SK-N-SH (cell line): ENCODE data around the gene TRIM3. TPM values are rescaled to one million over a fixed set of nuclear protein-coding genes. Genes with fewer than 3 reads are reported as not detected.

Source experiments
- CTCF ChIA-PET: fragments of 300-600, 350-600 bp; formaldehyde crosslinking; extraction: SDS; loops from one replicate; lab custom pipeline; 2021; lab: Yijun Ruan, JAX
- POLR2A ChIA-PET: fragments of 350-600 bp; sonication (Branson Sonifier 250); formaldehyde crosslinking; extraction: SDS; loops from one replicate; lab custom pipeline; 2020; ENCODE audit warnings: antibody characterized with exemption, inconsistent platforms; lab: Yijun Ruan, JAX
- DNase-seq: peaks from one replicate; pipeline ENCODE4 v3.0.0; 2012
- H2AFZ ChIP-seq: fragments of 200-600 bp; sonication (generic); 2 replicates; pipeline ENCODE4 v1.8.1; 2016; ENCODE audit warnings: antibody characterized with exemption, mild to moderate bottlenecking, low read depth
- H3F3A ChIP-seq: fragments of 200-600 bp; sonication (generic); replicated peaks from 2 replicates; pipeline ENCODE3; 2016; ENCODE audit warnings: antibody characterized with exemption, mild to moderate bottlenecking; ENCODE audit not compliant: insufficient read depth
- H3K27ac ChIP-seq, 2 experiments: fragments of 200-500 bp in 1 of 2; fragments of 200-600 bp in 1 of 2; sonication (Bioruptor generic) in 1 of 2; sonication (generic), shearing (Covaris generic) in 1 of 2; 2 replicates each; pipeline versions ENCODE4 v1.5.1 to v1.6.1; 2014 to 2016; ENCODE audit warnings: low read depth in 2 of 2, inconsistent platforms in 1 of 2, low read length in 1 of 2, mild to moderate bottlenecking in 1 of 2, mixed read lengths in 1 of 2
- H3K27me3 ChIP-seq: fragments of 200-600 bp; sonication (generic), shearing (Covaris generic); 2 replicates; pipeline ENCODE4 v1.6.1; 2016; ENCODE audit warnings: mixed run types; ENCODE audit not compliant: insufficient read depth
- H3K36me3 ChIP-seq, 2 experiments: fragments of 200-500 bp in 1 of 2; fragments of 200-600 bp in 1 of 2; sonication (Bioruptor generic) in 1 of 2; sonication (generic) in 1 of 2; replicated peaks in 1 of 2; 2 replicates each; pipeline versions ENCODE3 to v1.5.1; 2014 to 2016; ENCODE audit warnings: low read length in 1 of 2, mild to moderate bottlenecking in 1 of 2; ENCODE audit not compliant: insufficient read depth in 2 of 2, control insufficient read depth in 1 of 2
- H3K4me1 ChIP-seq, 2 experiments: fragments of 200-500 bp in 1 of 2; fragments of 200-600 bp in 1 of 2; sonication (Bioruptor generic) in 1 of 2; sonication (generic), shearing (Covaris generic) in 1 of 2; 2 replicates each; pipeline versions ENCODE4 v1.5.1 to v1.6.1; 2014 to 2016; ENCODE audit warnings: low read depth in 1 of 2, low read length in 1 of 2, mixed run types in 1 of 2; ENCODE audit not compliant: insufficient read depth in 2 of 2, control insufficient read depth in 1 of 2
- H3K4me2 ChIP-seq: fragments of 200-600 bp; sonication (generic), shearing (Covaris generic); 2 replicates; pipeline ENCODE4 v1.6.1; 2017; ENCODE audit warnings: mixed run types
- H3K4me3 ChIP-seq, 2 experiments: fragments of 200-500 bp in 1 of 2; fragments of 200-600 bp in 1 of 2; sonication (Bioruptor generic) in 1 of 2; sonication (generic), shearing (Covaris generic) in 1 of 2; 2 replicates each; pipeline versions ENCODE4 v1.5.1 to v1.8.1; 2014 to 2016; ENCODE audit warnings: low read depth in 2 of 2, inconsistent platforms in 1 of 2, low read length in 1 of 2, mild to moderate bottlenecking in 1 of 2, mixed read lengths in 1 of 2, moderate library complexity in 1 of 2
- H3K79me2 ChIP-seq: fragments of 200-600 bp; sonication (generic); 2 replicates; pipeline ENCODE4 v1.8.1; 2017; ENCODE audit warnings: mild to moderate bottlenecking; ENCODE audit not compliant: insufficient read depth
- H3K9ac ChIP-seq: fragments of 200-600 bp; sonication (generic); 2 replicates; pipeline ENCODE4 v1.6.1; 2017; ENCODE audit warnings: mixed run types
- H3K9me2 ChIP-seq: fragments of 200-600 bp; sonication (generic); 2 replicates; pipeline ENCODE4 v1.6.1; 2017; ENCODE audit warnings: mixed run types
- H3K9me3 ChIP-seq: fragments of 200-600 bp; sonication (generic); 2 replicates; pipeline ENCODE4 v1.6.1; 2017; ENCODE audit warnings: mixed run types, mild to moderate bottlenecking, moderate library complexity
- H4K20me1 ChIP-seq: fragments of 200-600 bp; sonication (generic); 2 replicates; pipeline ENCODE4 v1.6.1; 2017; ENCODE audit warnings: mild to moderate bottlenecking, mixed run types; ENCODE audit not compliant: insufficient read depth
- CHD2 ChIP-seq: fragments of 150-350 bp; IDR thresholded peaks from 2 replicates; pipeline ENCODE4 v1.6.1; 2018; ENCODE audit warnings: low read length; ENCODE audit not compliant: partially characterized antibody
- EZH2phosphoT487 ChIP-seq: fragments of 200-600 bp; sonication (generic); IDR thresholded peaks from 2 replicates; pipeline ENCODE4 v1.6.1; 2017; ENCODE audit warnings: low read depth, mixed run types, mild to moderate bottlenecking, antibody characterized with exemption, moderate library complexity, borderline replicate concordance
- FOXM1 ChIP-seq: IDR thresholded peaks from 2 replicates; pipeline ENCODE4 v1.4.0; 2012; ENCODE audit warnings: low read depth, mild to moderate bottlenecking
- GABPA ChIP-seq: IDR thresholded peaks from 2 replicates; pipeline ENCODE4 v1.4.0; 2012; ENCODE audit warnings: low read depth, mild to moderate bottlenecking
- JUND ChIP-seq: IDR thresholded peaks from 2 replicates; pipeline ENCODE4 v1.4.0; 2012
- RAD21 ChIP-seq: IDR thresholded peaks from 2 replicates; pipeline ENCODE4 v1.6.1; 2012; ENCODE audit warnings: mild to moderate bottlenecking, low read length
- RXRA ChIP-seq: IDR thresholded peaks from 2 replicates; pipeline ENCODE4 v1.4.0; 2012; ENCODE audit warnings: low read depth, mild to moderate bottlenecking, borderline replicate concordance
- SIN3A ChIP-seq: IDR thresholded peaks from 2 replicates; pipeline ENCODE4 v1.6.1; 2012; ENCODE audit warnings: low read depth, mild to moderate bottlenecking, low read length, moderate library complexity, borderline replicate concordance
- TAF1 ChIP-seq: IDR thresholded peaks from 2 replicates; pipeline ENCODE4 v1.6.1; 2012; ENCODE audit warnings: low read depth, mild to moderate bottlenecking, low read length, moderate library complexity, borderline replicate concordance
- TCF12 ChIP-seq: IDR thresholded peaks from 2 replicates; pipeline ENCODE4 v1.4.0; 2012
- TEAD4 ChIP-seq: IDR thresholded peaks from 2 replicates; pipeline ENCODE4 v1.4.0; 2012; ENCODE audit warnings: mild to moderate bottlenecking, borderline replicate concordance; ENCODE audit not compliant: insufficient read depth
- WGBS: methylation state at CpG from one replicate; pipeline ENCODE4 v1.1.6; 2017; ENCODE audit warnings: low lambda C conversion rate; 5-methylcytosine and 5-hydroxymethylcytosine counted together
- polyA plus RNA-seq, 3 experiments: library from polyadenylated mRNA; depleted of rRNA; stranded (reverse); fragments of >200 nt; gene quantifications; 2 replicates each; pipeline ENCODE4 v1.2.3, GENCODE V29; 2012
- TF ChIP-seq, protein P1 (sequence below): fragments of 150-350 bp; IDR thresholded peaks from 2 replicates; pipeline ENCODE4 v1.6.1; 2016; ENCODE audit warnings: mild to moderate bottlenecking, low read depth, low read length
- TF ChIP-seq, protein P2 (sequence below): fragments of 200-600 bp; sonication (generic); IDR thresholded peaks from 2 replicates; pipeline ENCODE4 v1.6.1; 2017; ENCODE audit warnings: antibody characterized with exemption, mild to moderate bottlenecking, moderate library complexity
- TF ChIP-seq, protein P3 (sequence below): IDR thresholded peaks from 2 replicates; pipeline ENCODE4 v1.6.1; 2012; ENCODE audit warnings: mild to moderate bottlenecking, low read depth, low read length, moderate library complexity

The TRIM3 gene
- polyA plus RNA-seq, 1 of the 3 experiments (the other 2 are of a cell fraction), result 22.8 TPM

- H3K4me3 ChIP-seq, result no peak overlapping the region
- peaks cover 15 to 86% of the 10 kb centered on the region in 2 experiments for H3K36me3 ChIP-seq
- no peaks in the 10 kb centered on the region for H3F3A ChIP-seq
- H3K27me3 ChIP-seq, result no peaks in the 10 kb centered on the region
- no peaks in the 10 kb centered on the region for H3K9me3 ChIP-seq
- no peaks in the 10 kb centered on the region for H4K20me1 ChIP-seq
- DNase-seq, result no peak
- 87% methylated on average over 3 of the region's 3 CpGs for WGBS
- H3K4me2 ChIP-seq, result no peak overlapping the region
- no peaks in the 10 kb centered on the region for H3K9me2 ChIP-seq
- CTCF ChIA-PET, result interaction anchor here (0.6 to 6.2 kb wide), 6 partner anchors 8 to 1061 kb away, joined by 3 to 51 read pairs (median 8); partner anchors contain the start of gene PPFIBP2
- H3K4me1 ChIP-seq, result no peaks in the 10 kb centered on the region
- H2AFZ ChIP-seq, result no peak overlapping the region
- TF ChIP-seq FOXM1 (no peak), CHD2 (no peak), TEAD4 (no peak), TAF1 (no peak), SIN3A (no peak), JUND (no peak), GABPA (no peak), TCF12 (no peak), RAD21 (no peak), RXRA (no peak), EZH2phosphoT487 (no peak)
- TF ChIP-seq, protein P1, sequence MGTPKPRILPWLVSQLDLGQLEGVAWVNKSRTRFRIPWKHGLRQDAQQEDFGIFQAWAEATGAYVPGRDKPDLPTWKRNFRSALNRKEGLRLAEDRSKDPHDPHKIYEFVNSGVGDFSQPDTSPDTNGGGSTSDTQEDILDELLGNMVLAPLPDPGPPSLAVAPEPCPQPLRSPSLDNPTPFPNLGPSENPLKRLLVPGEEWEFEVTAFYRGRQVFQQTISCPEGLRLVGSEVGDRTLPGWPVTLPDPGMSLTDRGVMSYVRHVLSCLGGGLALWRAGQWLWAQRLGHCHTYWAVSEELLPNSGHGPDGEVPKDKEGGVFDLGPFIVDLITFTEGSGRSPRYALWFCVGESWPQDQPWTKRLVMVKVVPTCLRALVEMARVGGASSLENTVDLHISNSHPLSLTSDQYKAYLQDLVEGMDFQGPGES, result no peak
- TF ChIP-seq, protein P2, sequence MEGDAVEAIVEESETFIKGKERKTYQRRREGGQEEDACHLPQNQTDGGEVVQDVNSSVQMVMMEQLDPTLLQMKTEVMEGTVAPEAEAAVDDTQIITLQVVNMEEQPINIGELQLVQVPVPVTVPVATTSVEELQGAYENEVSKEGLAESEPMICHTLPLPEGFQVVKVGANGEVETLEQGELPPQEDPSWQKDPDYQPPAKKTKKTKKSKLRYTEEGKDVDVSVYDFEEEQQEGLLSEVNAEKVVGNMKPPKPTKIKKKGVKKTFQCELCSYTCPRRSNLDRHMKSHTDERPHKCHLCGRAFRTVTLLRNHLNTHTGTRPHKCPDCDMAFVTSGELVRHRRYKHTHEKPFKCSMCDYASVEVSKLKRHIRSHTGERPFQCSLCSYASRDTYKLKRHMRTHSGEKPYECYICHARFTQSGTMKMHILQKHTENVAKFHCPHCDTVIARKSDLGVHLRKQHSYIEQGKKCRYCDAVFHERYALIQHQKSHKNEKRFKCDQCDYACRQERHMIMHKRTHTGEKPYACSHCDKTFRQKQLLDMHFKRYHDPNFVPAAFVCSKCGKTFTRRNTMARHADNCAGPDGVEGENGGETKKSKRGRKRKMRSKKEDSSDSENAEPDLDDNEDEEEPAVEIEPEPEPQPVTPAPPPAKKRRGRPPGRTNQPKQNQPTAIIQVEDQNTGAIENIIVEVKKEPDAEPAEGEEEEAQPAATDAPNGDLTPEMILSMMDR, result no peak
- TF ChIP-seq, protein P3, sequence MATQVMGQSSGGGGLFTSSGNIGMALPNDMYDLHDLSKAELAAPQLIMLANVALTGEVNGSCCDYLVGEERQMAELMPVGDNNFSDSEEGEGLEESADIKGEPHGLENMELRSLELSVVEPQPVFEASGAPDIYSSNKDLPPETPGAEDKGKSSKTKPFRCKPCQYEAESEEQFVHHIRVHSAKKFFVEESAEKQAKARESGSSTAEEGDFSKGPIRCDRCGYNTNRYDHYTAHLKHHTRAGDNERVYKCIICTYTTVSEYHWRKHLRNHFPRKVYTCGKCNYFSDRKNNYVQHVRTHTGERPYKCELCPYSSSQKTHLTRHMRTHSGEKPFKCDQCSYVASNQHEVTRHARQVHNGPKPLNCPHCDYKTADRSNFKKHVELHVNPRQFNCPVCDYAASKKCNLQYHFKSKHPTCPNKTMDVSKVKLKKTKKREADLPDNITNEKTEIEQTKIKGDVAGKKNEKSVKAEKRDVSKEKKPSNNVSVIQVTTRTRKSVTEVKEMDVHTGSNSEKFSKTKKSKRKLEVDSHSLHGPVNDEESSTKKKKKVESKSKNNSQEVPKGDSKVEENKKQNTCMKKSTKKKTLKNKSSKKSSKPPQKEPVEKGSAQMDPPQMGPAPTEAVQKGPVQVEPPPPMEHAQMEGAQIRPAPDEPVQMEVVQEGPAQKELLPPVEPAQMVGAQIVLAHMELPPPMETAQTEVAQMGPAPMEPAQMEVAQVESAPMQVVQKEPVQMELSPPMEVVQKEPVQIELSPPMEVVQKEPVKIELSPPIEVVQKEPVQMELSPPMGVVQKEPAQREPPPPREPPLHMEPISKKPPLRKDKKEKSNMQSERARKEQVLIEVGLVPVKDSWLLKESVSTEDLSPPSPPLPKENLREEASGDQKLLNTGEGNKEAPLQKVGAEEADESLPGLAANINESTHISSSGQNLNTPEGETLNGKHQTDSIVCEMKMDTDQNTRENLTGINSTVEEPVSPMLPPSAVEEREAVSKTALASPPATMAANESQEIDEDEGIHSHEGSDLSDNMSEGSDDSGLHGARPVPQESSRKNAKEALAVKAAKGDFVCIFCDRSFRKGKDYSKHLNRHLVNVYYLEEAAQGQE, result no peak
- no peaks in the 10 kb centered on the region for H3K79me2 ChIP-seq
- POLR2A ChIA-PET, result no interaction called here
- H3K9ac ChIP-seq, result no peak overlapping the region
- no peak overlapping the region for H3K27ac ChIP-seq
Observed at GRCh38 chr11:6452219-6452618, 21.5 kb downstream of the TRIM3 start.
